GM19240 (cell line): ENCODE data around the gene POLE.

Experiments
- DNase-seq: peaks from one replicate; pipeline ENCODE4 v3.0.0; 2011; ENCODE audit warnings: low spot score; ENCODE audit not compliant: insufficient read length

Gene POLE

DNA sequence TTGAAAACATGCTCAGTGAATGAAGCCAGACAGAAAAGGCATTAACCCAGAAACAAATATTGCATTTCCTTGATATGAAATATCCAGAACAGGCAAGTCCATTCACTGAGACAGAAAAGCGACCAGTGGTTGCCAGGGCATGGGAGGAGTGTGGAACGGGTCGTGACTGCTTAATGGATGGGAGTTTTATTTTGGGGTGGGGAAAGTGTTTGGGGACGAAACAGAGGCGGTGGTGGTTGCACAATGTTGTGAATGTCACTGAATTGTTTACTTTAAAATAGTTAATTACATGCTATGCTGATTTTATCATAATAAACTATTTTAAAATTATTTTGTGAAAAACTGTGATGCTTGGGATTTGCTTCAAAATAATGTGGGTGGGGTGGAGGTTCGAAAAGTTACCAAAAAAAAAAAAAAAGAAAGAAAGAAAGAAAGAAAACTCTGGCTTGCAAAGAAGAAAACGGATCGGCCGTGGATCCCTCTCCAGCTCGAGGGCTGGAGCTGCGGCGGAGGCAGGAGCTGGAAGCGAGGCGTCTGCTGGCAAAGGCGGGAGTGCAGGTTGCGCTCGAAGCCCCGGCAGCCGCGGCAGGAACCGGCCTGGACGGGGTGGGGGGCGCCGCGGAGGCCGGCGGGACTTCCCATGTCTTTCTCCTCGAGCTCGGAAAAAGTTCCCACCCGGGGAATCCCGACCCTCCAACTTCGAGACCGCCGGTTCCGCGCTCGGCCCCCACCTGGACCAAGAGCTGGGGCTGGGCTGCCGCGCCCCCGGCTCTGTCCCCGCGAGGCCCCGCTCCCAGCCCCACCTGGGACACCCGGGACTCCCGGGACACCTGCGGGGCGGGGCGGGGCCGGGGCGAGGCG is 69.1 kb downstream of the POLE start:
- no peak for DNase-seq

DNA sequence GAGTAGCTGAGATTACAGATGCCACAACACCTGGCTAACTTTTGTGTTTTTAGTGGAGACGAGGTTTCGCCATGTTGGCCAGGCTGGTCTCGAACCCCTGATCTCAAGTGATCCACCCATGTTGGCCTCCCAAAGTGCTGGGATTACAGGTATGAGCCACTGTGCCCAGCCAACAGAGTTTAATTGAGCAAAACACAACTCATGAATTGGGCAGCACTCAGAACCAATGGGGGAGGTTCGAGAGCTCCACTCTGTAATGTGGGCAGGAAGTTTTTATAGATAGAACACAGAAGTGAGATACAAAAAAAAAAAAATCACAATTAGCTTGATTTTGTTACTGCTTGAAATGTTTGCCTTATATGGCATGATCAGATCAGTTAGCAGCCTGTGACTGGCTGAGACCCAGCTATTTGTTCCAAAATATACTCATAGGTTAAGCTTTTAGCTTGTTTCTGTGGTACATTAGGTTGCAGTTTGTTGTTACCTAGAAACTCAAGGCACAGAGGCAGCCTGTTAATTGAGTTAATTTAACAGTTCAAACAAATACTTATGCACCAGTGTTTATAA is 69.9 kb downstream of the POLE start:
- no peak for DNase-seq

DNA sequence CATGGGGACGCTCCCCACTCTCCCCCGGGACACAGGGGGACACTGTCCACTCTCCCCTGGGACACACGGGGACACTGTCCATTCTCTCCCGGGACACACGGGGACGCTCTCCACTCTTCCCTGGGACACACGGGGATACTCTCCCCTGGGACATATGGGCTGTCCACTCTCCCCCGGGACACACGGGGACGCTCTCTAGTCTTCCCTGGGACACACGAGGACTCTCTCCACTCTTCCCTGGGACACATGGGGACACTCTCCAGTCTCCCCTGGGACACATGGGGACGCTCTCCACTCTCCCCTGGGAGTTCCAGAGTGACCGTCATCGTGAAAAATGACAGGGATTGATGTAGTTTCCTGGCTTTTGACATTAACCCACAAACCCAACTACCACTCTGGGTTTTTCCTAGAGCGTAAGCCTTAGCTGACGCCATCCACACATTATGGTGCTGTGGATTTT is 71.5 kb downstream of the POLE start:
- no peak for DNase-seq

DNA sequence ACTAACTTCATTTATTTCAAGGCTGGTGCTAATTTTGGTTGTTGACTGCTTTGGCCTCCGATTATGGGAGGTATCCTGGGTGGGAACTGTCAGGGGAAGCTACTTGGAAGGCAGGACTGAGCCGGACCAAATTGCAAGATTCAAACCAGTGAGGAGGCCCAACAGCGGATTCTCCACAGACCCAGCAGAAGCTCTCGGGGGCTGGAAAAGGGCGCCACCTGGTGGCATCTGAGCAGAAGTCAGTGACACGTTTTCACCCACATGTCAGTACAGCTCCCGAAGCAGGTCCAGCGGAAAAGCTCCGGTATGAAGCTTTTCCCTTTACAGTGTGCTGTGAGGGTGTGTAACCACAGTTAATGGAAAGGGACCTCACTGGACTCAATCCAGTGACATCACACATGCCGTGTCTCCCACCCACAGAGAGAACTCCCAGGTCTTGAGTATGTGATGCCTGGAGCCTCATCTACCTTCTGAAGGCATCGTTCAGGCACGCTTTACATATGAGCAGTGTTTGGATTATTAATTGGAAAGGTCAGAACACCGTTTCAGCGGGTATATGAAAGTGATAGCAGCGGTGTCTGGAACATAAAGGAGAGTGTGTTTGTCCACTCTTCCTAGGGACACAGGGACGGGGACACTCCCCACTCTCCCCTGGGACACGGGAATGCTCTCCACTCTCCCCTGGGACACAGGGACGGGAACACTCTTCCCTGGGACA is 72.1 kb downstream of the POLE start:
- DNase-seq, result peak; percentile 97

DNA sequence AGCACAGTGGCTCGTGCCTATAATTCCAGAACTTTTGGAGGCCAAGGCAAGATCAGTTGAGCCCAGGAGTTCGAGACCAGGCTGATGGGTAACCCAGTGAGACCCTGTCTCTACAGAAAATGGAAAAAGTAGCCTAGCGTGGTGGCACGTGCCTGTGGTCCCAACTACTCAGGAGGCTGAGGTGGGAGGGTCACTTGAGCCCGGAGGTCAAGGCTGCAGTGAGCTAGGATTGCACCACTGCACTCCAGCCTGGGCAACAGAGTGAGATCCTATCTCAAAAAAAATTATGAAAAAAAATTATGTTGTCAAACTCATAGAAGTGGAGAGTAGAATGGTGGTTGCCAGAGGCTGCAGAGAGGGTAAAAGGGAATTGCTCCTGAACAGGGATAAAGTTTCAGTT is 73.1 kb downstream of the POLE start:
- no peak for DNase-seq

DNA sequence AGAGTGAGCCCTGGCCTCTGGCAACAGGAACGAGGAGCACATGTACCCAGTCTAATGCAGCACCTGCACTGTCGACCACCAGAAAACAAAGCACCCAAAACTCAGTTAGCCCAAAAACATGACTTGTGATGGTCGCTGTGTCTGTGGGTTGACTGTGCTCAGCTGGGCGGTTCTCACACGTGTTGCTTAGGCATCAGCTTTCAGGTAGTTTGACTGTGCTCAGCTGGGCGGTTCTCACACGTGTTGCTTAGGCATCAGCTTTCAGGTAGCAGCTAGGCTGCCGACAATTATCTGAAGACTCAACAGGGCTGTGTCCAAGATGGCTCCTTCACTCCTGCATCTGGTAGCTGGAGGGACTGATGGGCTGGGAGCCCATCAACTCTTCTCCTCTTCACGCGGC is 75.5 kb downstream of the POLE start:
- DNase-seq, result no peak

DNA sequence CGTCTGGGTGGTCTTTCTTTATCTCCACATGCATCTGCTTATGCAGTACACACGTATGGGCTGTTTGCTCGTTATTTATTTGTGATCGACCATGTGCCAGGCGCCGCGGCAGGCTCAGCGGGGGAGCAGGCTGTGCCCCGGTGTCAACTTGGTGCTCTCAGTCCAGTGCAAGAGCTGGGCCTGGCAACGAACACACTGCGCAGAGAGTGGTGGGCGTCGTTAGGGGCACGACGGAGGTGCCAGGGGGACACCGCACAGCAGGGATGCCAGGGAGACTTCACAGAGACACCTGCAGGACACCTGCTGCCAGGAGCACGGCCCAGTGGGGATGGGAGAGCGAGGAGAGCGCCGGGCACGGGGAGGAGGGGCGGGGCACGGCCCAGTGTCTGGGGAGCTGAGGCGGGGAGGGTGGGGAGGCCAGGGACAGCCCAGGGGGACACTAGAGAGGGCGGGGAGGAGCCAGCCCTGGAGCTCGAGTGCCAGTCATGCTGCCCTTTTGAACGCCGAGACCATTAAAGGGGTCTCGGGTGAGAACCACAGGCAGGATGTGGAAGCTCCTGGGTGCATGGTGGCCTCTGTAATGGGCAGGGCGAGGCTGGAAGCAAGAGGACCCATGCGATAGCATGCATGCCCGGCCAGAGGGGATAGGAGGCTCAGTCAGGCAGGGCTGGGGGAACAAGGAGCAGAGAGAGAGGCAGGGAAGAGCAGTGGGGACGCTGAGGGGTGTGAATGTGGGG is 76.1 kb downstream of the POLE start:
- no peak for DNase-seq

DNA sequence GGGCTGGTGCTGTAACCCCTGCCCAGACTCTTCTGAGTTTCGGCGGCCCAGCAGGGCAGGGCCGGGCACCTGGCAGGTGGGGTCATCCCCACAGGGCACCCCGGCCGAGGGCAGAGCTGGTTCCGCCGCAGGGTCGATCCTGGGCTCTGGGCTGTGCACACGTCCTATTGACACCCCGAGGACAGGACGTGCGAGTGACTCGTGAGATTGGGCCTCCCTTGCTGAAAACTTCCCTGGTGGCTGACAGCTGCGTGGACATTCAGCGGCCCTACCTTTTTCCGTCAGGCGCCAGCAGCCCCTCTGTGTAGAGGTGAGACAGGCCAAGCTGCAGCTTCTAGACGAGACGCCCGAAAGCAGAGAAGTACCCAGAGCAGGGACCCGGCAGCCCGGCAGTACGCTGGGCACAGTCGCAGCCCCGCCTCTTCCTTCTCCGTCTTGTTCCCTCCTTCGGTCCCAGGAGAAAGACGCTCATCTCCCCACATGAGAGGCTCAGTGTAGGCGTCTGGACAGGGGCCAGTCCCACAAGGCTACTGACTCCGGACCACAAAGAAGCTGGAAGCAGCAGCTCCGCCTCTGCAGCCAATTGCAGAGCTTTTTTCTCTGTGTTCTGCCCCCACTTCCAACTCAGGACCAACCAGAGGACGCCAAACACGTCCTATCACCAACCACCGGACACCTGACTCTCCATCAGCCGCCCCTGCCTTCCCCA is 76.9 kb downstream of the POLE start, which contains the start of gene LRCOL1:
LRCOL1 (minus strand) TSS at position 532 of the 709 bp plus-strand sequence. CDS start 4,331 bp downstream, outside the sequence.
- no peak for DNase-seq

DNA sequence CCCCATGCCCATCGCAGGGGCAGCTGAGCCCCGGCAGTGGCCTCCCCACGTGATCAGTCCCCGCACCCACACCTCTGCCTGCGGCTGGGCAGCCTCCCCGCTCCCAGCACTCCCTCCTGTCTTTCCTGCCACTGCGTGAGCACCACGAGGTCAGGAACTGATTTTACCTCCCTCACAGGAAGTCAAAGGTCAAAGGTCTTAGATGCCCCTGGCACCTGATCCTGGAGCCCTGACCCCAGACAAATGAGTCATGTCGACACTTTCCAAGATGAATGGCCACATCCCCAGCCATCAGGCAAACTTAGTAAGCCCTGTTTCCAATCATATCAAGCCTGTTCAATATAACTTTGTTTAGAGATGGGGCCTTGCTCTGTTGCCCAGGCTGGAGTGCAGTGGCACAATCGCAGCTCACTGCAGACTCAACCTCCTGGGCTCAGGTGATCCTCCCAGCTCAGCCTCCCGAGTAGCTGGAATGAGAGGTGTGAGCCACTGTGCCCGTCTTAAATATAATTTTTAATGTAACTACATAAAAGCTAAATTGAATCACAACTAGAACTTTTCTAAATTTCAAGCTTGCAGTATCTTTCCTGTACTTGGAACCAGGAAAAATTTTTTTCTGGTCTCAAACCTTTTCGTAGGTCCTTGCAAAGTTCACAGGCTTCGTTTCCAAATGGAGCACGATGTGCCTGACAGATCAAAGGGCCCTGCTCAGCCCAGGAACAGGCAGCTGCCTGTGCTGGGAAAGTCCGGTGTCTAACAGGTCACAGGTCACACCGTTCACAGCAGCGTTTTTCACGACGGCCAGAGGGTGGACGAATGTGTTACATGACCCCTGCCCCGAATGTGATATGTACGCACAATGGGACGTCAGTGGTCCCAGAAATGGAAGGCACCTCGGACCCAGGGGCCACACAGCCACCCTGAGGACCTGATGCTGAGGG is 78.6 kb downstream of the POLE start:
- DNase-seq, result no peak

DNA sequence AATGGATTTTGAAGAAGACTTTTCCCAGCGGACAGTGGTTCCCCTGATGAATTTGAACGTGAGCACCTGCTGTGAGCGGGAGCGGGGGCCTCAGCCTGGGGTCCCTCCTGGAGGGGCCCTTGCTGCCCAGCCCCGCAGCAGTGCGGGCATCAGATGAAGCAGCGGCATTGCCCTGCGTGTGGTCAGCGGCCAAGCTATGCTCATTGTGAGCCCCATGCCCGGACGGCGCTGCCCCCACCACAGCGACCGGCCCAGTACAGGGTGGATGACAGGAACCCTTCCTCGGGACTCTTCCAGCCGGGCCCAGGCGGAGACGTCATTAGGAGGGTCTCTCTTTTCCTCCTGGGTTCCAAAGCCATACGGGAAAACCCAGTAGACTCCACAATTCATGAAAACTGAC is 80.2 kb downstream of the POLE start:
- no peak for DNase-seq

DNA sequence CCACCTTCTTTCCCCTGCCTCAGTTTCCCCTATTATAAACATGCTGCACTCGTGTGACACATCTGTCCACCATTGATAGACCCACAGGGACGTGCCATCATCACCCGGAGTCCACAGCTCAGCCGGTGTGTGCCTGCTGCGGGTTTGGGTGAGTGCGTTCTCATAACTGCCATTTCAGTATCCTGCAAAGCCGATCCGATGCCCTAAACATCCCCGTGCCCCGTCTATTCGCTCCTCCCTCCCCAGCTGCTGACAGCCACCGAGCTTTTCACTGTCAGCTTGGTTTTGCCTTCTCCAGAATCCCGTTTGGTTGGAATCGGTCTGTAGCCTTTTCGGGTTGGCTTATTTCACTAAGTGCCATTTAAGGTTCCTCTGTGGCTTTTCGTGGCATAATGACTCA is 80.7 kb downstream of the POLE start:
- DNase-seq, result no peak

DNA sequence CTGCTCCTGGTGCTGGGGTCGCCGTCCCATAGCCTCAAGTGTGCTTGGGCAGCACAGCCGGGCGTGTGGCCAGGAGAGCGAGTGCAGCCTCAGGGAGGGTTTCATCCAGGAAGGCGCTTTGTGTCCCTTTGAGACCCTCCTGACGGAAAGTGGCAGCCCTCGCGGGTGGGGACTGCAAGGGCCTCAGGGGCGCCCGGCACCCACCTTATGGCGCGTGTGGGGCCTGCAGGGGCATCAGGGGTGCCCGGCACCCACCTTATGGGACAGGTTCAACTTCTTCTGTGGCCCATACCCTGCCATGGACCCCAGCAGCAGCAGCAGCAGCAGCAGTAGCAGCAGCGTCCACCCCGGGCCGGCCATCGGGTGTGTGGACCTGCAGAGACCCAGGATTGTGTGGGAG is 81.2 kb downstream of the POLE start:
- no peak for DNase-seq

DNA sequence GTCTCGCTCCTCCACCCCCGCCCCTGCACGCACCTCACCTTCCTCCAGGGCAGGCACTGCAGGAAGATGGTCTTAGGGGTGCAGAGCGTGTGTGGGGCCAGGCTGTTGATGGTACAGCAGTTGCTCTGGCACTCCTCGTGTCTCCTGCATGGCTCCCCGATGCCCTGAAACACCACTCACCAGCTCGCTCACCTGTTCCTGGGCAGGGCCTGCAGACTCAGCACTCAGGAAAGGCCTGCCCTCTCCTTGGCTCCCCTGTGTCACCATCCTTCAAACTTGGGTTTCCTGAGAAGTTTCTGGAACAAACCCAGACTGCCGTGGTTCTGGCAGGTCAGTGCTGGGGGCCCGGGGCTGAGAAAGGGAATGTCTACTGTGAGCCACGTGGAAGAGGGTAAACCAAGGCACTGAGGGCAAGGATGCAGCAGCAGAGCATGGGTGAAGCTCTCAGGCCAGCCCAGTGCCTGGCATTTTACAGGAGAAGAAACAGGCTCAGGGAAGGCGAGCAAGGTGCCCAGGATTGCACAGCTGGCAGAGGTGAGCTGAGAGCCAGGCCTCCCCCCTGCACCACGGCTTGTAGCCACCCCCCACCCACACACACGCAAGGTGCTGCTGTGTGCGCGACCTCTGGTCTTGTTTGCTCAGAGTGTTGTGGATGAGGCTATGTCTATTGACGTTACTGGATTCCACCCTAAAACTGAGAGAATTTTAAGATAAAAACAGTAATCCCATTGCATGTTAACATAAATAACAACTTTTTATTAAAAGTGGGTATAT is 82.3 kb downstream of the POLE start:
- DNase-seq, result no peak

DNA sequence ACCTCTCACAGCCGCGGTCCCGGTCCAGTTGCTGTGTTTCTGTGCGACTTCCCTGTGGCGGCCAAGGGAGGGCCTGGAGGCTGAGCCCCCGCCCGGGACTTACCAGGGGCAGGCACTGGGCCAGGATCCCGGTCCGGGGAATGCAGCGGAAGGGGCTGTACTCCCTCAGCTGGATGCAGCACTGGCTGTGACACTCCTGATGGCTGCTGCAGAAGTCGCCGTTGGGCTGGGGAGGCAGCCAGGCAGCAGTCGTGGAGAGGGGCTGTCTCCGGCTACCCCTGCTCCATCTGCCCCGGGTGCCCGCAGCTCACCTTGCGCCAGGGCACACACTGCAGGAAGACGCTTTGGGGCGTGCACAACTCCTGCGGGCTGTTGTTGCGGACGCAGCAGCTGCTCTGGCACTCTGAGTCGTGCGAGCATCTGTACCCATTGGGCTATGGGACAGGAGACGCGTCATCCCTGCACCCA is 83.0 kb downstream of the POLE start:
- DNase-seq, result no peak

DNA sequence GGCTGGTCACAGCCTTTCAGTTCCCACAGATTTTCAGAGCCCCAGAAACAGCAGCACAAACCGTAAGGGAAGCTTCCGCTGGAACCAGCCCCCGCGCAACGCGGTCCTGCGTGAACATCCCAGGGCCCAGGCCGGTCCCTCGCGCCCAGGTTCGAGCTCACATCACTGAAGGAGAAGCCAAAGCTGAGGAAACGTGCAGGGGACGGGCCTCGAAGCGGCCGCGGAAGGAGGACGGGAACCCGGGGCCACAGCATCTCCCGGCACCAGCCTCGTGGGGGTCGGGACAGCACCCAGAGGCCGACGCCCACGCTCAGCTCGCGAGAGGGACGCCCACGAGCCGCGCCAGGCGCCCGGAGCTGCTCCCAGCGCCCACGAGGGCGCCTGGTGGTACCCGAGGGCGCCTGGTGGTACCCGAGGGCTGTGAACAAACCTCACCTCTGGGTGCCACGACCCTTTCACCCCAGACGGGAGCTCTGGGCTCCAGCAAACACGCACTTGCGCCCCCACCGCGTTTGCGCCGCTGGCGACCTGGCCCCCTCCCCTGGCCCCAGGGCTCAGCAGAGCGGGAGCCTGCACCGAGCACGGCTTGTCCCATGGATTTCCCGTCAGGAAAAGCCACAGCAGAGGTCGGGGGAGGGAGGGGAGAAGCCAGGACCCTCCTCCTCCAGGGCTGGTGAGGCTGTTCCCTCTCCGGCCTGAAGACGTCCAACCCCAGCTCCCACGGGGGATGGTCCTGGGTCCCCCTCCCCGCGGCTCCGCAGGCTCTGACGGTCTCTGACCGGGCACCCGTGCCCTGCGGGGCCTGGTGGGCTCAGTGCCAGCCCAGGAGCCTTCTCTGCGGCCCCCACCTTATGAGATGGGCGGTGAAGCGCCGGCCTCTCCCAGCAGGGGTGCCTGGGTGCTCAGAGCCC is 83.6 kb downstream of the POLE start:
- no peak for DNase-seq

DNA sequence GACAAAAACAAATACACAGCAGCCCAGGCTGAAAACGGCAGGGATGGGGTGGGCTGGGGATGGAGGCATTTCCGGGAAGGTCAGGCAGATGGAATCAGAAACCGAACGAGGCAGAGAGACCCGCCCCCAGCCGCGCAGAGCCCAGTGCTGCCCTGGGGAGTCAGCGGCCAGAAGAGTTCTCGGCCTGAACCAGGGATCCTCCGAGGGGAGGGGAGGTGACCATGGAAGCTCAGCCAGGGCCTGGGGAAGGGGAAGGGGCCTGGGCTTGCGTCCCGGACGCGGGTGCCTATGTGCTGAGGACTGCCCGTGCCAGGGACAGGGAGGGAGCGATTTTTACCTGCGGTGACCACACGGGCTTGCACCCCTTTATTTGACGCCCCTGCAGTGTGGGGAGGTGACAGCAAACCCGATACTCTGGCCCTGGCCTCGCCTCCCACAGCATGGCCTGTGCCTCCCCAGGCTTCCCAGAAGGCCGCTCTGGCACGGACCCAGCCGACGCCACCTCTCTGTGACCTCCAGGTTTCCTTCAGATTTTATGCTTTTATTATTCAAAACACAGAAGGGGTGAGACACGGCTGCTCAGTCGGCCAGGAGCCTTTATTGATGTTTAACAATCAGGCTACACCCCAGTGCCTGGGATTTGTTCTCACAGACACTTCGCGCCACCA is 84.4 kb downstream of the POLE start:
- no peak for DNase-seq

DNA sequence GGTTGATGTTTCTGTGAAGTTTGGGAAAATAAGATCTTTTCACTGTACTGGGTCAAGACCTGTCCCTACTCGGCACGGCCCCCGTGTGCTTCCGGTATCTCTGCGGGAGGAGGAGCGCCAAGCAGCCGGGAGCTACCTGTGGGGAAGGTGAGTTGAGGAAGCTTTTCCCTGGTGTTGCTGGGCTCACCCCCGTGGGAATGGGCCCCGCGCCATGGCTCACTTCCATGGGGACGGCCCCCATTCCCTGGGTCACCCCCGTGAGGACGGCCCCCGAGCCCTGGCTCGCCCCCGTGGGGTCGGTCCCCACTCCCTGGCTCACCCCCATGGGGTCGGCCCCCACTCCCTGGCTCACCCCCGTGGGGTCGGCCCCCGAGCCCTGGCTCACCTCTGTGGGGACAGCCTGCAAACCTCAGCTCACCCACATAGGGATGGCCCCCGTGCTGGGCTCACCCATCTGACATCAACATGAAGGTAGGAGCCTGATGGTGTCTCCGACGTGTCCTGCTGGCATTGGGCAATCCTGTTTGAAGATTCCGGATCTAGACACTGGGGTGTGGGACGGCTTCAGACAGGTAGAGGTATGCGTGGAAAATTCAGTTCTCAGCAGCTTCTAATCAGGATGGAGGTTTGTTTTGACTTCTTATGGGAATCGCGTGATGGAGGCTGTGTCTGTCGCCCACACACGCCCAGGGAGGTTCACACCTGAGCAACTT is 85.8 kb downstream of the POLE start:
- no peak for DNase-seq
